GM18505 (cell line): Measurements from ENCODE around the gene TASP1.

Source experiments
- ATAC-seq: cut with Tn5 transposase; IDR thresholded peaks from one replicate; pipeline ENCODE4 v1.9.1; 2021; ENCODE audit not compliant: unreplicated experiment
- POLR2A ChIP-seq: IDR thresholded peaks from 4 replicates; pipeline ENCODE4 v1.6.1; 2011; ENCODE audit warnings: borderline replicate concordance; ENCODE audit not compliant: insufficient read depth, insufficient read length; ENCODE audit errors: extremely low read depth

Gene TASP1

GRCh38 chr20:13344671-13345070 is 294.1 kb downstream of the TASP1 start:
- ATAC-seq, result no peak
- TF ChIP-seq POLR2A, result no peak

- no peak for TF ChIP-seq POLR2A
- ATAC-seq, result no peak
Observed at GRCh38 chr20:13342469-13343242, 296.1 kb downstream of the TASP1 start.

- no peak for ATAC-seq
Observed at GRCh38 chr20:13341737-13342393, 296.9 kb downstream of the TASP1 start.

GRCh38 chr20:13340088-13340487 is 298.6 kb downstream of the TASP1 start:
- ATAC-seq, result no peak
- no peak for TF ChIP-seq POLR2A

More at GRCh38 chr20:13341737-13342393, 296.9 kb downstream of the TASP1 start:
- TF ChIP-seq POLR2A, result no peak
